ENCODE measurements around the gene HINT1.
"Not testable (repeated sequence)": the region's sequence is repeated elsewhere in the genome, so short reads cannot be mapped to it uniquely, and the experiment has no call there.

HINT1 gene

GRCh38 chr5:131170540-131171275 is 5.7 kb upstream of the HINT1 start, which contains the start of gene LYRM7:
Gene LYRM7 (plus strand): TSS chr5:131170944. CDS start chr5:131171021, 77 bp downstream.
- peak; percentile 99 for DNase-seq (ENCODE audit: low read depth)

GRCh38 chr5:131169810-131170539 is 4.9 kb upstream of the HINT1 start:
- no peak for DNase-seq (ENCODE audit: low read depth)

- no peak for DNase-seq (ENCODE audit: low read depth)
These were observed 2.6 kb upstream of the HINT1 start for GRCh38 chr5:131167615-131168014.

- DNase-seq (ENCODE audit: low read depth): peak; percentile 73
These were observed 601 bp downstream of the HINT1 start for GRCh38 chr5:131164191-131165118.

- peak; percentile 57 for DNase-seq (ENCODE audit: low read depth)
These were observed 1.6 kb downstream of the HINT1 start for GRCh38 chr5:131163276-131164119.

GRCh38 chr5:131160134-131160533 is 4.9 kb downstream of the HINT1 start:
- DNase-seq (ENCODE audit: low read depth): no peak

GRCh38 chr5:131156957-131157356 is 8.1 kb downstream of the HINT1 start:
- no peak for DNase-seq (ENCODE audit: low read depth)

- no peak for DNase-seq (ENCODE audit: low read depth)
These were observed 8.7 kb downstream of the HINT1 start for GRCh38 chr5:131156385-131156784.

GRCh38 chr5:131151216-131151615 is 13.8 kb downstream of the HINT1 start:
- DNase-seq (ENCODE audit: low read depth): no peak

GRCh38 chr5:131150408-131150807 is 14.6 kb downstream of the HINT1 start:
- no peak for DNase-seq (ENCODE audit: low read depth)

- DNase-seq (ENCODE audit: low read depth): no peak
These were observed 16.2 kb downstream of the HINT1 start for GRCh38 chr5:131148835-131149234.

GRCh38 chr5:131147258-131147657 is 17.8 kb downstream of the HINT1 start:
- no peak for DNase-seq (ENCODE audit: low read depth)

- no peak for DNase-seq (ENCODE audit: low read depth)
These were observed 22.0 kb downstream of the HINT1 start for GRCh38 chr5:131142970-131143617.

GRCh38 chr5:131139321-131139720 is 25.7 kb downstream of the HINT1 start:
- DNase-seq (ENCODE audit: low read depth): no peak

GRCh38 chr5:131138406-131138805 is 26.6 kb downstream of the HINT1 start:
- DNase-seq (ENCODE audit: low read depth): not testable (repeated sequence)

GRCh38 chr5:131133091-131133490 is 32.0 kb downstream of the HINT1 start:
- not testable (repeated sequence) for DNase-seq (ENCODE audit: low read depth)

GRCh38 chr5:131129306-131129705 is 35.8 kb downstream of the HINT1 start:
- DNase-seq (ENCODE audit: low read depth): no peak

- DNase-seq (ENCODE audit: low read depth): not testable (repeated sequence)
These were observed 37.8 kb downstream of the HINT1 start for GRCh38 chr5:131127244-131127643.

GRCh38 chr5:131114754-131115153 is 50.3 kb downstream of the HINT1 start:
- DNase-seq (ENCODE audit: low read depth): no peak

GRCh38 chr5:131112424-131112823 is 52.6 kb downstream of the HINT1 start:
- no peak for DNase-seq (ENCODE audit: low read depth)

- DNase-seq (ENCODE audit: low read depth): no peak
These were observed 54.8 kb downstream of the HINT1 start for GRCh38 chr5:131110256-131110594.
